ENCODE measurements around the gene VPS39. TPM values are rescaled to one million over a fixed set of nuclear protein-coding genes. Genes with fewer than 3 reads are reported as not detected.

The VPS39 gene
- total and polyA plus RNA-seq, 2 of the 8 experiments (the other 6 are each of a cell fraction or from before 2014, with no cell fraction given): 34.4 to 36.6 TPM

DNA sequence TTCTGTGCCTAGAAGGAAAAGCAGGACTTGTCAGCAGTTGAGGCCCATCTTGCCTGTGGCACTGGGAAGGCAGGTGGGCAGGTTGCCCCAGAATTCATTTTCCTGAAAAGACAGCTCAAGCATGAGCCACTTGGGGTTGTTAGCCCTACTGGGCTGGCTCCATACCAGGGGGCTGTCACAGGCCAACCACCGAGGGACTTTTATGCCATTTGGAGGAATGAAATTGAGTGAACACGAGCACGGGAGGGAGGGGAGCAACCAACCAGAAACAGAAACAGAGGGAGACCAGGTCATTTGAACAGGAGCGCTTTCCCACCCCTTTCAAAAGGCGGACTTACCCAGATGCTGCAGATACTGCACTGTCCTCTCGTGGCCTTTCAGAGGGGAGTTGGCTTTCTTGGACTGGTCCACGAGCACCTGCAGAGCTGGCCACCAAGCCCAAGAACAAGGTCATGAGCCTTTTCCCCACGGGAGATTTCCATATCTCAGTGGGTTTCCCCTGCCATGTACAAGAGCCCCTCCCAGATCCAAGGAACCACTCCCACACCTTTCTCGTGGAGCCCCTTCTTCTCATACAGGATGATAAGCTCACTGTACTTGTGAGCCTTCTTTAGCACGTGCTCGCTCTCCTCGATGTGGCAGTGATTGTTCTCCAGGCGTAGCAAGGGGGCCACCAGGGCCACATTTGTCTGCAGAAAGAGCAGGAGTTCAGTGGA lies 41.7 kb downstream of the VPS39 start (continued):
- TF ChIP-seq CEBPB (IDR thresholded peaks at IDR 0.05; ENCODE audit: low read depth, low read length) (no peak), SP2 (IDR thresholded peaks at IDR 0.05; ENCODE audit: low read length) (no peak), NANOG (IDR thresholded peaks at IDR 0.05; ENCODE audit: insufficient read depth, low read depth, low read length, poor library complexity, severe bottlenecking) (no peak), RNF2 (IDR thresholded peaks at IDR 0.05; ENCODE audit: borderline replicate concordance, low read depth, low read length, missing control alignments, poor library complexity, severe bottlenecking) (no peak), SRF (IDR thresholded peaks at IDR 0.05; ENCODE audit: low read depth, low read length) (no peak)
